HK-2 (cell line): ENCODE measurements around the gene ACVR1C.
"Not testable (repeated sequence)": the region's sequence is repeated elsewhere in the genome, so short reads cannot be mapped to it uniquely, and the experiment has no call there.

ENCODE experiments used
- DNase-seq: peaks from one replicate; pipeline ENCODE4 v3.0.0-alpha.2; 2018; ENCODE audit not compliant: unreplicated experiment

ACVR1C gene

DNA sequence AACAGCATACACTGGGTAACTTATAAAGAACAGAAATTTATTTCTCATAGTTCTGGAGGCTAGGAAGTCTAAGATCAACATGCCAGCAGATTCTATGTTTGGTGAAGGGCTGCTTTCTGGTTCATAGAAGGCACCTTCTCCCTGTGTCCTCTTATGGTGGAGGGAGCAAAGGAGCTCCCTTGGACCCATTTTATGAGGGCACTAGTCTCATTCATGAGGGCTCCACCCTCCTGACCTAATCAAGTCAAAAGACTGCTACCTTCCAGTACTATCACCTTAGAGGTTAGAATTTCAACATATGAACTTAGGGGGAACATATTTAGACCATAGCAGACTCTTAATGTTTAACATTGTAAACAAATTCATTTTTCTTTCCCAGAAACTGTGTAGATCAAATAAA lies 54.5 kb downstream of the ACVR1C start:
- DNase-seq = no peak

DNA sequence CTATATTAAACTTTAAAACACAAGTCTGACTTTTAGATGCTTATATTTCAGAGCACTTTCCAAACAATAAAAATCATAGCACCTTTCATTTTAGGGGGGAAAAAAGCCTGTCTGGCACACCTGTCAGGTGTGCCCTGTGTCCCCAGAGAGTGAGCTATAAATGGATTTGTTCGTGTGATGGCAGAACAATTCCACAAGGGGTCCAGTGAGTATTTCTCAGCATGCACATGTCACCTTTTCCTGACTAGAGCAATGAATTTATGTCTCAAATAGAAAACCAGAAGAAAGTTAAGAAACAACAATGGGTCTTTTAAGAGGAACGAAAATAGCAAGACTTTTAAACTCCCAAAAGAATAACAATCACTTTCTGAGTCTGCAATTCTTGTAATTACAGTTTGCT lies 55.9 kb downstream of the ACVR1C start:
- DNase-seq = no peak

DNA sequence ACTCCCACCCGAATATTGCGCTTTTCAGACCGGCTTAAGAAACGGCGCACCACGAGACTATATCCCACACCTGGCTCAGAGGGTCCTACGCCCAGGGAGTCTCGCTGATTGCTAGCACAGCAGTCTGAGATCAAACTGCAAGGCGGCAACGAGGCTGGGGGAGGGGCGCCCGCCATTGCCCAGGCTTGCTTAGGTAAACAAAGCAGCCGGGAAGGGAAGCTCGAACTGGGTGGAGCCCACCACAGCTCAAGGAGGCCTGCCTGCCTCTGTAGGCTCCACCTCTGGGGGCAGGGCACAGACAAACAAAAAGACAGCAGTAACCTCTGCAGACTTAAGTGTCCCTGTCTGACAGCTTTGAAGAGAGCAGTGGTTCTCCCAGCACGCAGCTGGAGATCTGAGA lies 62.0 kb downstream of the ACVR1C start:
- not testable (repeated sequence) for DNase-seq

DNA sequence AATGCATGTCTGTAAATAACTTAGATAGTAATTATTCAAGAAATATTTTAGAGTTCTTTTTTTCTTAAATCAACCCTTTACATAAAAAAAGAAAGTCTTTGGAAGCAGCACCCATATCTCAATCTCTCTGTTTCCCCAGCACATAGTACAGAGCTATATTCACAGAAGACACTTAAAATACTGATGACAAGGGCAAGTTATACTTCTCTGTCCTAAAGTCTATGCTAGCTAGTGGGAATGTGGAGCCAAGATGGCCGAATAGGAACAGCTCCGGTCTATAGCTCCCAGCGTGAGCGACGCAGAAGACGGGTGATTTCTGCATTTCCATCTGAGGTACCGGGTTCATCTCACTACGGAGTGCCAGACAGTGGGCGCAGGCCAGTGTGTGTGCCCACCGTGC lies 62.6 kb downstream of the ACVR1C start:
- not testable (repeated sequence) for DNase-seq

DNA sequence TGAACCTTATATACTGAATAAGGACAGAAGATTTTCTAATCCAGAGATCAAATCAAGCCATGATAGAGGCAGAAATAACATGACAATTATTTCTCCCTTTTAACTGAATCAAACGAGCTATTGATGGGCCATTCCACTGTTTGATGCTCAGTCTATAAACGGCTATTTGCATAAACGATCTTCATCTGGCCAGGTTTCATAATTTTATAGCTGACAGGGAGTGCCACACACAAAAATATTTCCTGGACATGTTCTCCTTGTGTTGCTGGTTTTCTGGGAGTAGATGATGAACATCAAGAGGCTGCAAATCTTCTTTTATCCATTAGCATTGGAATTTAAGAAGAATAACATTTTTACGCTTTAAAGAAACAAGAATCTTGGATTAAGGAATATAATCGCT lies 63.1 kb downstream of the ACVR1C start:
- DNase-seq = no peak

DNA sequence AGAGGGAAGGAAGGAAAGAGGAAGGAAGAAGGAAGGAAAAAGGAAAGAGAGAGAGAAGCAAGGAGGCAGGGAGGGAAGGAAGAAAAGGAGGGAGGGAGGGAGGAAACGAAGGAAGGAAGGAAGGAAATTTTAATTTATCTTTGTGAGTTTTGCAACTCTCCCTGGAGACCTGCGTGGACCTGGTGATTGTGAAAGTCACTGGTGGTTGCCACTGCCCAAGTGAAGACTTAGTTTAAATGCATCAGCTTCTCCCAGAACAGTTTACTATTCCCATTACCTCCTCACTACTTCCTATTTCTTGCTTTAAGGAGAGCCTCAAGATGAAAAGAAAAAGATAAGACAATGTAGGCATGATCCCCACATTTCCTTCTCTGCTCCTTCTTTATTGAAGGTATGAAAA lies 68.8 kb downstream of the ACVR1C start:
- no peak for DNase-seq

DNA sequence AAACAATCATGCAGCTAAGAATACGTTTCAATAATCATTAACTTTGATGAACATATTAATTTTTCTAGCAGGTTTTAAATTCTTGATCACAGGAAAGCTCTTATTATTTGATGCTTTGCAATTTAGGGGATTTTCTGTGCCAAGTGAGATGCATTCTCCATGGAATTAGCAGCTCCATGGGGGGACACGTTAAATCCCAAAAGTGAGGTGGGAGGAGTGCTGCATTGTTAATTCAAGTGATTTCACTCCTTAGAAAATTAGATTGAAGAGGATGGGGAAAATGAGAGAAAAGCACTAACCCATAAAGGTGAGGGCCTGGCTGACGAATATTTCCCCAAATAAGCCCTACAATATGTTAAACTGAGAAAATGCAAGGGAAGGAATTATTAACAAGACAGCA lies 69.2 kb downstream of the ACVR1C start:
- DNase-seq = no peak

DNA sequence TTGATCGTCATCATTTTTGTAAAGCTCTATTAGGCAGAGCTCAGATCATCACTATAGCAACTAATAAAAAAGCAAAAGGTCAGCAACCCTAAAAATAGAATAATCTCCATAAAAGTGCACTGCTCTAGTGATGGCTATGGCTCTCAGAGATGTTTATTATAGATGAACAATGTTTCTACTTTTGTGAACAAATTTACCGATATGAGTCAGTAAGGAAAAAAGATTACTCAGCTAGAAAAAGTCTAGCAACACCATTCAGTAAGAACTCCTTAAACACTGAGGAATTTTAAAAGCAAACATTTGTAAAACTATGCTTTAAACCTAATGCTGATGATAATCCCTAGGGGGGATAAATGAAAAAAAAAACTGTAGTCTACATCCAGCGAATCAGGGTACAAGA lies 69.6 kb downstream of the ACVR1C start:
- no peak for DNase-seq

DNA sequence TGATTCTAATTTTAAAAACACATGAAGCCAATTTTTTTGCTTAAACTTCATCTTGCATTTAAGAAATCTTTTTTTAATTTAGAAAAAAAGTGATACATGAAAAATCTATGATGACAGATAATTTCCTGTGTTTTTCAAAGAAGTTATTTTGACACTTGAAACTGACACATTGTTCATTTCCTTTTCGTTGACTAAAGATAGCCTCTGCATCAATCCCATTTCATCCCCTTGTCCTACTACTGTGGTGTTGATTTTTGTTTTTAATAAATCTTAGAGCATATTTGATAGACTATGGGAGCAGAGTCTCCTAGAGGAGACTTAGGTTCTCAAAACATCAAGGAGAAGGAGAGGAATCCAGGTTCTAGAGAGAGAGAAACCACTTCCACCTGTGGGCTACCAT lies 70.9 kb downstream of the ACVR1C start:
- no peak for DNase-seq

DNA sequence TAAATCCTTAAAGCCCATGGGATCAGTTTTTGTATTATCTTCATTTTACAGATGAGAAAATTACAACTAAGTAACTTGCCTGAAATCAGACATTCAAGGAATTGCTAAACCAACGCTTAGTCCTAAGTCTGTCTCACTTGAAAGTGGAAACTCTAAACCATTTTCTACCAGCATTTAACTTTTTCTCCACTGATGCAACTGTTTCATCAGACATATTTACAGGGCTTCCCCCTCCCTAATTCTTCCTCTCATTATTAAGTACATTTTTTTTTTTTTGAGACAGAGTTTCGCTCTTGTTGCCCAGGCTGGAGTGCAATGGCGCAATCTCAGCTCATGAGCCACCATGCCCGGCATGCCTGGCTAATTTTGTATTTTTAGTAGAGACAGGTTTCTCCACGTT lies 88.6 kb downstream of the ACVR1C start:
- DNase-seq = no peak

DNA sequence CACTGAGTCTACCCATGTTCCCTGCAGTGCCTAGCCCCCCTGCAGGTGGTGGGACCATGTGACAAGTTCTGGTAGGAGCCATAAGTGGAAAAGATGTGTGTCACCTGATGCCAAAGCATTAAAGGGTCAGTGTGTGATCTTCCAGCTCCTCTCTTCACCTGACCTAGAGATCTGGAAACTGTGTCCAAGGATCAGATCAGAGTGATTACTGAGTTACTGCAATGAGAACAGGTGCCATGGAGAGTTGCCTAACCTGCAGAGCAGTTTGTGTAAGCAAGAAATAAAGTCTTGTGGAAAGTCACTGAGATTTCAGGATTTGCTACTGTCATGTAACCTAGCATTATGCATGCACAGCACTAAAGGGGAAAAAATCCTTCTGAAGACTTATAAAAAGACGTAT lies 90.6 kb downstream of the ACVR1C start:
- DNase-seq = no peak

DNA sequence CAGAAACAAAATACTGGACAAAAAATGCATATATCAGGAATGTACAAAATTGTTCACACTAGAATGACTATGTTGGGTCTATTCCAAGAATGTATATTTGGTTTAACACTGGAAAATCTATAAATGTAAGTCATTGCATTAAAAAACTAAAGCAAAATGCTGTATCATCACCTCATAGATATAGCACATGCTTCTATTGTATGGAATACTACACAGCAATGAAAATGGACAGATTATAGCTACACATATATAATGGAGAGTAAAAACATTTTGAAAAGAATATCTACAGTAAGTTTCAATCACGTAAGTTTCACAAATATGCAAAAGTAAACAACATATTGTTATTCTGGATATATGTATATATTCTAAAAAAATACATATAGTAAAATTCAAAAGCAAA lies 91.8 kb downstream of the ACVR1C start:
- DNase-seq = no peak

DNA sequence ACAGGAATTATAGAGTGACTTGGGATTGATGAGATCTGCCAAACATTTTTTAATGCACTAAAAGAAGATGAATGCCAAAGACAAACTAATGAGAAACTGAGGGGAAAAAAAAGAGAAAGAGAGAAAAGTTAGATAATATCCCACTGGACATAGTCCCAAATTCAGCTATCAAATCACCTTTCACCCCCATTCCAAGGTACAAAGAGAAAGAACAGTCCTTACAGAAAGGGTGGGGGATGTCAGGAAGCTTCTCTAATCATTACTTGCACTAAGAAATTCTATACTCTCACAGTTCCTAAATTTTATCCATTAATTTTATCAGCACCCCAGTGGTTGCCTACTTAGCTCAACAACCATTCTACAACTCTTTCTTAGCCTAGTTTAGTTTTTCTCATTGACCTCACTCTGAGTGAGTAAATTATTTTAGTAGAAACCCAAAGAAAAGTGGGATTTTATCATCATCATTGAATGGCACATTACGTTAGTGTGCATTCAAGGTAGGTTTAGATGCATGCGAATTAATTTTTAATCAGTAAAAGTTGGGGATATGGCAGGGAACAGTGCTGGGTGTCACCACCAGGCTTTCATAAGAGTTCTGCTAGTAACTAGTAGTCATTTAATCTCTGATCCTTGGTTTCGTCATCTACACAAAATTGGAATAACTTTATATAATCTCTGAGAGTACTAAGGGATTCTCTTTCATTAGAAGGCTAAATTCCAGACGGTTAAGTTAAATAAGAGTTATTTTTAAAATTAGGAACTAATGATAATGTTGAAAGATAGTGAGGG lies 99.5 kb downstream of the ACVR1C start:
- no peak for DNase-seq

DNA sequence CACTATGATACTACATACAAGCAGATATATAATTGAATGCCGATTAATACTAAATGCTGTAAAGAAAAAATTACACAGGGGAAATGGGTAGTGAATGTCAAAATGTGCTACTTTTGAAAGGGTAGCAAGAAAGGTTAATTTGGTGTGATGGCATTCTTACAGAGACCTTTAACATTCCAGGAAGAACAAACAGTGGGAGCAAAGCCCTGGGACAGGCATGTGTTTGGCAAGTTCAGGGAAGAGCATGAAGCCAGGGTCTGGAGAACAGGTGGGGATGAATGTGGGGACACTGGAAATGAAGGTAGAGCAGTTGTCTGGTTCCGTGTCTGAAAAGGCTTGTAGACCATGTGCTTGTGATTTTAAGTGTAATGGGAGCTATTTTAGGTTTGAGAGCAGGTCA lies 102.6 kb downstream of the ACVR1C start:
- no peak for DNase-seq

DNA sequence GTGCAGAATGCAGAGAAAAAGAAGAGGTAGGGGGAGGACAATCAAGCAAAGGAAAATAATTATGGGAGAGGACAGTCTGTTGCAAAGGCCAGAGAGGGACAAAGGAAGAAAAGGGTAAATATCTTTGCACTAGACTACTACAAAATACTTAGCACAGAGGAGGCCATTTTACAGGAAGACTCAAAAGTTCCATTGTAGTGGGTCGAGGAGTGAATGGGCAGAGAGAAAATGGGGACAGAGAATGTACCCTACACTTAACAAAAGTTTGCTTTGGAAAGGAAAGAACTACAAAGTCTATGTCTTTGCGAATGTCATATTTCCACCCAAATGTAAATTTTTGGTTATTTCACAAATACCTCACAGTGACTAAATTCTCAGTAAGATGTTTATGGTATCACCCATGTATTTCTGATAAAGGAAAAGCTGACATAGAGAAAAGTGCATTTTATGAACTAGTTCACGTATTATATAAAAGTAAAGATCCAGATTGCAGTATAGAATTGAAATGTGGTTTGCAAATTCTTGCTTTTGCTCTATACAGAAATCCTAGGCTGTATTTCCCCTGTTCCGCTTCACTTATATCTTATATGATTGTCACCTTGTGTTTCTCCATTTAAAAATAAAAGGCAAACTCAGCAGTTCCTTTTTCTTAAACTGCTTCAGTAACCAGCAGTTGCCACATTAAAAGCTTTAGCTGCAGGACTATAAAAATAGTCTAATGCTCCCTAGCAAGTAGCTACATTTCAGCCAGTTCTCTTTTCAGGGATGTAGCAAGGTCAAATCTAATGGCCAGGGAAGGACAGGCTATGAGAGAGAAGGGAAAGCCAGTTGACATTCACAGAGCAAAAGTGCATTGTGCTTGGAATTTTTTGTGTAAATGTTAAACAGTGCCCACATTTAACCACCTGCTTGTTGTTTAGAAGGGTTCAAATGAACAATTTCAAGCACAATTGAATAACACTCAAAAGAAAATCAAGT lies 105.1 kb downstream of the ACVR1C start:
- DNase-seq = no peak

DNA sequence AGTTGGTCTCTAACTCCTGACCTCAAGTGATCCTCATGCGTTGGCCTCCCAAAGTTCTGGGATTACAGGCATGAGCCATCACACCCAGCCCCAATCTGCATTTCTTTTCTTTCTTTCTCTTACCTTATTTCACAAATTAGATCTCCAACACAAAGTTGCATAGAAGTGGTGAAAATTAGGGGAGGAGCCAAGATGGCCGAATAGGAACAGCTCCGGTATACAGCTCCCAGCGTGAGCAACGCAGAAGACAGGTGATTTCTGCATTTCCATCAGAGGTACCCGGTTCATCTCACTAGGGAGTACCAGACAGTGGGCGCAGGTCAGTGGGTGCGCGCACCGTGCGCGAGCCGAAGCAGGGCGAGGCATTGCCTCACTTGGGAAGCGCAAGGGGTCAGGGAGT lies 113.7 kb downstream of the ACVR1C start:
- DNase-seq = not testable (repeated sequence)

DNA sequence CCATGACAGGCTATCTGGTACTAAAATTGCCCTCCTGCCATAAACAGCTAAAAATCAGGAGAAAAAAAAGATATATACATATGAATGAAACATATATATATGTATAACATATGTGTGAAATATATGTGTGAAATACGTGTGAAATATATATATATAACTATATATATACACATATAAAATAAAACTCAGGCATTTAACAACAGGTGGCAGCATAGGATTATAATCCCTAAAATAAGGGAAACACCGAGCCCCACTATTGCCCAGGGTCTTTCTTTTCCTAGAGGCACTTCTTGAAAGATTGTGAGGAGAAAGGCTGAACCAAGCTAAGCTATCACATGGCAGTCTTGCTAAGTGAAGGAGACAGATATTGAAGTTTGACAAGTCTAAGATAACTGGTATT lies 118.9 kb downstream of the ACVR1C start:
- no peak for DNase-seq

DNA sequence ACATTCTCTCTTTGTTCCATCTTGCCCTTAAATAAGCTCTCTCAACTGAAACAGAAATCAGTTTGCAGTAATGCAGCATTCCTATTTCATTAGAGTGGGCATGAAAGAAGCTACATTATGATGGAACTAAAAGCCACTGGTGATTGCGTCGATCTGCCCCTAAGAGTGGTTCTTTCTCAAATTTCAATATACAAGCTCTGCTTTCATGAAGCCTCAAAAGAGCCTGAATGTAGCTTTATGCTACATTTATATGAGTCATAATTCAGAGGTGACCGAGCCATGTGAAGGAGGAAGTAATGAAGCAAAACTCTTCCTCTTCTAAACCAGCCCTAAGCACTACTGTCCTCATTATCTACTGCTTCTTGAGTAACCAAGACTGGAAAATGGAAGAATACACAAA lies 120.0 kb downstream of the ACVR1C start:
- DNase-seq = no peak

DNA sequence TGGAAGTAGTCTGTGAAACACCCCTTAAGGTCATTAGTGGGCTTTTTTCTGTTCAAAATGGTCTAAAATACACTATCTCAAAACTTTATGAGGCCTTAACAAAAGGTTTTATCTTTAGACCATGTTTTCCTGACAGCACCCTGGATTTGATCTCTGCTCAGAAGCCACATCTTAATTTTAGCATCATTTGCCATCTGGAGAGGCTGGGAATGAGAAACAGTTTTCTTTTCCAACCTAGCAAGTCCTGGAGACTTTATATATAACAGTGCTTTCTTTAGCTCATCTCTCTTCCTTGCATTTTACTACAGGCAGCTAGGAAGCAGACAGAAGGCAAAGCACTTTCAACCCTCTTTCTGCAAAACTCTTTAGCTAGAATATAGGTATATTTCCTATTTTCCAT lies 122.1 kb downstream of the ACVR1C start:
- no peak for DNase-seq

DNA sequence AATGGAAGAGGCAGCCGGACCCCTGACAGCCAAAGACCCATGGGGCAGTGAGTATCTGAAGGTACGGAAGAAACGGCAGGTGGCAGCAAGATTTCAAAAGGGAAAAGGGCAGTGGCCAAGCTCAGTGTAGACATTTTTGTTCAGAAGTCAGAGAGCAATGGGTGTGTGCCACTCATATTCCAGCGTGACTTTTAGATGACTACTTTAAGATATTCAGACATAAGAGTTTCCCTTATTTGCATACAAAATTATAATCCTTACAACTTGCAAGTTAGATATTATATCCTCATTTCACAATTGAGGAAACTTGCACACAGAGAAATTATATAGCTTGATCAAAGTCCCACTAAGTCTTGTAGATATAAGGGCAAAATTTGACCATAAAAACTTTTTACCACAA lies 124.0 kb downstream of the ACVR1C start:
- DNase-seq = no peak

DNA sequence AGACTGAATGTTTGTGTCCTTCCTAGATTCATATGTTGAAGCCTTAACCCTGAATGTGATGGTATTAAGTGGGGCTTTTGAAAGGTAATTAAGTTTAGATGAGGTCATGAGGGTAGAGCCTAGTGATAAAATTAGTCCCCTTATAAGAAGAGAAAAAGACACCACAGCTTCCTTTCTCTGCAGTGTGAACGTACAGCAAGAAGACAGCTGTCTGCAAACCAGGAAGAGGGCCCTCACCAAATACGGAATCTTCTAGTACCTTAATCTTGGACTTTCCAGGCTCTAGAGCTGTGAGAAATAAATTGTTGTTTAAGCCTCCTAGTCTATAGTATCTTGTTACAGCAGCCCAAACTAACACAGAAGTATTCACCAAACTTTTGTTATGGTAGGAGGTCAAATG lies 127.6 kb downstream of the ACVR1C start:
- DNase-seq = no peak

DNA sequence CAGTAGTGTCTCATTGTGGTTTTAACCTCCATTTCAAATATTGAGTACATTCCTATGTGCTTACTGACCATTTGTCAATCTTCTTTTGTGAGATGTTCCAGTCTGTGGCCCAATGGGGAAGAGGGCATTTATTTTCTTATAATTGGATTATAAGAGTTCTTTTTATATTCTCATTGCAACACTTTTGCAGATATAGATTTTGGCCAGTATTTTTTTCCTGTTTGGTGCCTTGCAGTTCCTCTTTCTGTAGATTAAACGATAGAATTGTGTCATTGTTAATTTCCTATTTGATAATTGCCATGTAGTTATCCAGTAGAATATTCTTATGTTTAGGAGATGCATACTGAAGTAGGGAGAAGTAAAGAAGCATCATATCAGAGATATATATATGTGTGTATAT lies 128.3 kb downstream of the ACVR1C start:
- DNase-seq = no peak

DNA sequence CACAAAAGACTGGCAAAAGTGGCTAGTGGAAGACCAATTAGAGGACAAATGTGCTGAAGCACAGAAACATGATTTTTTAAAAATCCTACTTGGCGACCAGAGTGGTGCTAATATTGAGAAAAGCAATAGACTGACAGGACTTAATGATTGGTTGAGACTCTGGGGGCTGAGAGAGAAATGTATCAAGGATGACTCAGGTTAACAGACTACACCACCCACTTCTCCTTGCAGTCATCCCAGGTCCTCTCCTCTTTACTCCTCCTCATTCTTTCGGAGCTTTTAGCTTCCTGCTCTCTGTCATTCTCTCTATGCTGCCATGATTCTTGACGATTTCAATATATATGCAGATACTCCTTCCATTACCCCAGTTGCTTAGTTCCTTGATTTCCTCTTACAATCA lies 130.2 kb downstream of the ACVR1C start:
- DNase-seq = no peak
